ENCODE results near the gene RHOBTB3. TPM values are rescaled to one million over a fixed set of nuclear protein-coding genes. Genes with fewer than 3 reads are reported as not detected.

Gene RHOBTB3
- total RNA-seq, 4 donors from 2014 or later: 4.7 to 59.3 (median 13.6) TPM

GRCh38 chr5:95842854-95843544, 111.9 kb downstream of the RHOBTB3 start:
- Histone ChIP-seq H3K4me3 (no peak overlapping the region), H3K4me1 (peaks cover 0 to 48% (median 18%) of the 10 kb centered on the region in 3 donors), H3K27me3 (no peaks in the 10 kb centered on the region), H3K27ac (peak overlapping the region in 3 of 4 donors; percentile 42 to 81 (median 48)), H3K9me3 (no peaks in the 10 kb centered on the region), H3K36me3 (no peaks in the 10 kb centered on the region)
- 59 to 74% methylated on average over 10 to 11 of the region's 11 CpGs for whole genome bisulfite sequencing, 2 donors
- TF ChIP-seq POLR2A (IDR thresholded peaks at IDR 0.05) (no peak), CTCF (IDR thresholded peaks at IDR 0.05) (peak in 1 of 6 experiments; percentile 17)
- intact Hi-C loops (cut with DNase I): no loop called here
- DNase-seq: peak; percentile 26

GRCh38 chr5:95843733-95844223, 112.6 kb downstream of the RHOBTB3 start:
- peaks cover 0 to 48% (median 18%) of the 10 kb centered on the region in 3 donors for H3K4me1 ChIP-seq
- intact Hi-C loops (cut with DNase I): no loop called here
- no peak for TF ChIP-seq CTCF (IDR thresholded peaks at IDR 0.05)
- no peak for TF ChIP-seq POLR2A (IDR thresholded peaks at IDR 0.05)

GRCh38 chr5:95845391-95845790, 114.3 kb downstream of the RHOBTB3 start:
- DNase-seq: no peak
- intact Hi-C loops (cut with DNase I): loop anchor here (5.0 kb wide), 2 partner anchors 63 to 198 kb away; partner anchors contain the start of gene RFESD
- H3K27me3 ChIP-seq: no peaks in the 10 kb centered on the region
- no peak for TF ChIP-seq CTCF (IDR thresholded peaks at IDR 0.05)
- no peak for TF ChIP-seq POLR2A (IDR thresholded peaks at IDR 0.05)
- no peaks in the 10 kb centered on the region for H3K9me3 ChIP-seq
- H3K27ac ChIP-seq: no peak overlapping the region
- no peaks in the 10 kb centered on the region for H3K36me3 ChIP-seq
- H3K4me3 ChIP-seq: no peak overlapping the region
- peaks cover 0 to 35% (median 13%) of the 10 kb centered on the region in 3 donors for H3K4me1 ChIP-seq
- 70 to 86% methylated on average over 3 of the region's 3 CpGs for WGBS, 2 donors

More at GRCh38 chr5:95843733-95844223, 112.6 kb downstream of the RHOBTB3 start:
- no peaks in the 10 kb centered on the region for H3K36me3 ChIP-seq
- H3K9me3 ChIP-seq: no peaks in the 10 kb centered on the region
- no peaks in the 10 kb centered on the region for H3K27me3 ChIP-seq
- 35 to 51% methylated on average over 3 of the region's 3 CpGs for WGBS, 2 donors
- H3K27ac ChIP-seq: peak overlapping the region in 3 of 4 donors; percentile 31 to 64 (median 42)
- no peak overlapping the region for H3K4me3 ChIP-seq
- no peak for DNase-seq

Other genes starting within 250 kb of the RHOBTB3 start
- 10 to 100 TPM; 27.0 to 71.3 (median 41.6) TPM for gene SKIC3, start 176.4 kb upstream of the RHOBTB3 start, total RNA-seq
- 1 to 10 TPM; 2.0 to 4.9 (median 3.6) TPM for gene ARSK, start 176.2 kb upstream of the RHOBTB3 start, total RNA-seq
- gene GPR150, start 111.2 kb upstream of the RHOBTB3 start, total RNA-seq: not detected
- gene RFESD, start 84.6 kb upstream of the RHOBTB3 start, total RNA-seq: 1 to 10 TPM in 2 of 4 donors, under 1 TPM in 2; 0.11 to 3.6 (median 1.0) TPM
- gene SPATA9, start 48.3 kb upstream of the RHOBTB3 start, total RNA-seq: not detected
- 10 to 100 TPM in 3 of 4 donors, 1 to 10 TPM in 1; 5.3 to 37.8 (median 14.2) TPM for gene GLRX, start 91.4 kb downstream of the RHOBTB3 start, total RNA-seq
- gene ELL2, start 230.5 kb downstream of the RHOBTB3 start, total RNA-seq: 100 to 1,000 TPM in 3 of 4 donors, 10 to 100 TPM in 1; 74.9 to 124 (median 121) TPM